Fibroblast of skin of abdomen (primary cell): ENCODE measurements around the gene SAG. TPM values are rescaled to one million over a fixed set of nuclear protein-coding genes. Genes with fewer than 3 reads are reported as not detected.

Experiments
- DNase-seq: peaks from one replicate; pipeline ENCODE4 v3.0.0-alpha.2; 2013
- polyA plus RNA-seq, 2 experiments: library from polyadenylated mRNA; unstranded; fragments of 120-200 nt; gene quantifications; one replicate each; pipeline ENCODE4 v1.2.1, GENCODE V29; 2013; ENCODE audit not compliant: insufficient read length in 2 of 2

The SAG gene
- polyA plus RNA-seq (2013, experiment 1 of 2; ENCODE audit: insufficient read length) = 0.04 TPM
- polyA plus RNA-seq (2013, experiment 2 of 2; ENCODE audit: insufficient read length) = 0.05 TPM

- DNase-seq = no peak
Measured at GRCh38 chr2:233307565-233307964, at the start of gene SAG. TSS of gene SAG (plus strand) at chr2:233307816. CDS start at chr2:233309190, 1,374 bp downstream.

GRCh38 chr2:233258211-233258610 is 49.4 kb upstream of the SAG start:
- no peak for DNase-seq

- DNase-seq = no peak
Measured at GRCh38 chr2:233259730-233260129, 47.9 kb upstream of the SAG start.

GRCh38 chr2:233260661-233261060 is 47.0 kb upstream of the SAG start:
- no peak for DNase-seq

- DNase-seq = no peak
Measured at GRCh38 chr2:233261819-233262555, 45.6 kb upstream of the SAG start.

- no peak for DNase-seq
Measured at GRCh38 chr2:233262562-233262961, 45.1 kb upstream of the SAG start.

- DNase-seq = no peak
Measured at GRCh38 chr2:233263045-233263570, 44.5 kb upstream of the SAG start.

- DNase-seq = no peak
Measured at GRCh38 chr2:233264667-233265066, 42.9 kb upstream of the SAG start.

GRCh38 chr2:233265899-233266431 is 41.7 kb upstream of the SAG start:
- DNase-seq = no peak

- no peak for DNase-seq
Measured at GRCh38 chr2:233266481-233266880, 41.1 kb upstream of the SAG start.

GRCh38 chr2:233267516-233268245 is 39.9 kb upstream of the SAG start:
- no peak for DNase-seq

GRCh38 chr2:233270366-233270765 is 37.2 kb upstream of the SAG start:
- no peak for DNase-seq

- no peak for DNase-seq
Measured at GRCh38 chr2:233270951-233271350, 36.7 kb upstream of the SAG start.

GRCh38 chr2:233271693-233272092 is 35.9 kb upstream of the SAG start:
- no peak for DNase-seq

- DNase-seq = no peak
Measured at GRCh38 chr2:233273120-233273519, 34.5 kb upstream of the SAG start.

GRCh38 chr2:233275223-233275622 is 32.4 kb upstream of the SAG start:
- DNase-seq = no peak

GRCh38 chr2:233278921-233279320 is 28.7 kb upstream of the SAG start:
- DNase-seq = no peak

GRCh38 chr2:233280114-233280693 is 27.4 kb upstream of the SAG start:
- DNase-seq = no peak

GRCh38 chr2:233281553-233281952 is 26.1 kb upstream of the SAG start:
- no peak for DNase-seq

GRCh38 chr2:233281992-233282603 is 25.5 kb upstream of the SAG start:
- no peak for DNase-seq

GRCh38 chr2:233285921-233286320 is 21.7 kb upstream of the SAG start:
- peak; percentile 16 for DNase-seq

- no peak for DNase-seq
Measured at GRCh38 chr2:233287871-233288270, 19.7 kb upstream of the SAG start.

- DNase-seq = no peak
Measured at GRCh38 chr2:233288663-233289062, 19.0 kb upstream of the SAG start.
